Ectodermal cell (in vitro differentiated cells): Measurements from ENCODE around the gene SEL1L.
A peak's percentile ranks its signal among the peaks of the same experiment; 100 is the strongest.
"Not testable (repeated sequence)": the region's sequence is repeated elsewhere in the genome, so short reads cannot be mapped to it uniquely, and the experiment has no call there.

ENCODE experiments used
- H3K27ac ChIP-seq: 2 replicates; pipeline ENCODE4 v1.7.0; 2013; ENCODE audit warnings: mild to moderate bottlenecking, low read depth, low read length; ENCODE audit not compliant: insufficient read depth, poor library complexity, severe bottlenecking
- H3K27me3 ChIP-seq: 2 replicates; pipeline ENCODE4 v1.7.0; 2013; ENCODE audit warnings: mild to moderate bottlenecking, low read length; ENCODE audit not compliant: insufficient read depth, control insufficient read depth, poor library complexity, severe bottlenecking
- H3K36me3 ChIP-seq: one replicate; pipeline ENCODE4 v1.7.0; 2013; ENCODE audit warnings: low read length; ENCODE audit not compliant: control insufficient read depth, insufficient read depth
- H3K4me1 ChIP-seq: one replicate; pipeline ENCODE4 v1.7.0; 2013; ENCODE audit warnings: low read length; ENCODE audit not compliant: control insufficient read depth, insufficient read depth
- H3K4me3 ChIP-seq: 2 replicates; pipeline ENCODE4 v1.7.0; 2013; ENCODE audit warnings: low read depth, low read length, control low read depth; ENCODE audit not compliant: insufficient read depth
- H3K9me3 ChIP-seq: 2 replicates; pipeline ENCODE4 v1.7.0; 2013; ENCODE audit warnings: mild to moderate bottlenecking, low read length, moderate library complexity; ENCODE audit not compliant: control insufficient read depth
- WGBS, 2 experiments: methylation state at CpG; one replicate each; pipeline ENCODE4 v1.1.7; 2013; ENCODE audit warnings: missing lambda C conversion rate in 2 of 2; 5-methylcytosine and 5-hydroxymethylcytosine counted together

SEL1L gene

GRCh38 chr14:81435048-81435390, 98.6 kb downstream of the SEL1L start:
- WGBS, 2 experiments = 4 to 5% methylated on average over 6 of the region's 6 CpGs
- H3K36me3 ChIP-seq = no peaks in the 10 kb centered on the region
- no peak overlapping the region for H3K27ac ChIP-seq
- H3K4me1 ChIP-seq = peaks cover 24% of the 10 kb centered on the region
- peak overlapping the region; percentile 77 for H3K4me3 ChIP-seq
- peaks cover 35% of the 10 kb centered on the region for H3K27me3 ChIP-seq
- H3K9me3 ChIP-seq = no peaks in the 10 kb centered on the region

GRCh38 chr14:81434230-81434629, 99.4 kb downstream of the SEL1L start:
- Histone ChIP-seq H3K27ac (peak overlapping the region; percentile 2), H3K9me3 (no peaks in the 10 kb centered on the region), H3K27me3 (peaks cover 32% of the 10 kb centered on the region), H3K4me3 (peak overlapping the region; percentile 77), H3K4me1 (peaks cover 24% of the 10 kb centered on the region), H3K36me3 (no peaks in the 10 kb centered on the region)
- WGBS, 2 experiments = 5 to 7% methylated on average over 4 of the region's 4 CpGs

- WGBS, 2 experiments = 76 to 82% methylated on average over 2 of the region's 2 CpGs
- peaks cover 24% of the 10 kb centered on the region for H3K4me1 ChIP-seq
- H3K27ac ChIP-seq = no peak overlapping the region
- no peak overlapping the region for H3K4me3 ChIP-seq
- H3K9me3 ChIP-seq = no peaks in the 10 kb centered on the region
- H3K27me3 ChIP-seq = peaks cover 25% of the 10 kb centered on the region
- H3K36me3 ChIP-seq = no peaks in the 10 kb centered on the region
Observed at GRCh38 chr14:81433378-81433777, 100.3 kb downstream of the SEL1L start.

GRCh38 chr14:81432219-81432661, 101.4 kb downstream of the SEL1L start:
- H3K4me1 ChIP-seq = peaks cover 33% of the 10 kb centered on the region
- WGBS, 2 experiments = 91 to 93% methylated on average over 2 to 3 of the region's 3 CpGs
- H3K27me3 ChIP-seq = peaks cover 14% of the 10 kb centered on the region
- no peak overlapping the region for H3K27ac ChIP-seq
- H3K9me3 ChIP-seq = no peaks in the 10 kb centered on the region
- no peaks in the 10 kb centered on the region for H3K36me3 ChIP-seq
- H3K4me3 ChIP-seq = no peak overlapping the region

GRCh38 chr14:81430235-81430634, 103.4 kb downstream of the SEL1L start:
- Histone ChIP-seq H3K36me3 (no peaks in the 10 kb centered on the region), H3K9me3 (no peaks in the 10 kb centered on the region), H3K27me3 (peaks cover 3% of the 10 kb centered on the region), H3K4me3 (no peak overlapping the region), H3K4me1 (peaks cover 38% of the 10 kb centered on the region), H3K27ac (no peak overlapping the region)
- 89 to 90% methylated on average over 4 of the region's 5 CpGs for WGBS, 2 experiments

- not testable (repeated sequence) for H3K4me3 ChIP-seq, H3K27ac ChIP-seq, H3K27me3 ChIP-seq, H3K9me3 ChIP-seq, H3K36me3 ChIP-seq
- H3K4me1 ChIP-seq = peaks cover 34% of the 10 kb centered on the region
- WGBS, 2 experiments = 93 to 96% methylated on average over 11 of the region's 11 CpGs
Observed at GRCh38 chr14:81429749-81430148, 103.9 kb downstream of the SEL1L start.

GRCh38 chr14:81429028-81429427, 104.6 kb downstream of the SEL1L start:
- Histone ChIP-seq H3K36me3 (no peaks in the 10 kb centered on the region), H3K4me3 (no peak overlapping the region), H3K27me3 (no peaks in the 10 kb centered on the region), H3K27ac (no peak overlapping the region), H3K4me1 (peaks cover 27% of the 10 kb centered on the region), H3K9me3 (no peaks in the 10 kb centered on the region)
- 94 to 97% methylated on average over 1 of the region's 1 CpG for WGBS, 2 experiments

GRCh38 chr14:81427348-81428058, 106.2 kb downstream of the SEL1L start:
- no peak overlapping the region for H3K4me3 ChIP-seq
- no peak overlapping the region for H3K27ac ChIP-seq
- 26 to 35% methylated on average over 7 to 8 of the region's 8 CpGs for WGBS, 2 experiments
- H3K4me1 ChIP-seq = peaks cover 16% of the 10 kb centered on the region
- no peaks in the 10 kb centered on the region for H3K27me3 ChIP-seq
- H3K9me3 ChIP-seq = no peaks in the 10 kb centered on the region
- H3K36me3 ChIP-seq = peaks cover 3% of the 10 kb centered on the region

- 93 to 95% methylated on average over 6 of the region's 6 CpGs for WGBS, 2 experiments
- Histone ChIP-seq H3K36me3 (peaks cover 14% of the 10 kb centered on the region), H3K9me3 (no peaks in the 10 kb centered on the region), H3K27ac (no peak overlapping the region), H3K27me3 (no peaks in the 10 kb centered on the region), H3K4me1 (peaks cover 15% of the 10 kb centered on the region), H3K4me3 (no peak overlapping the region)
Observed at GRCh38 chr14:81423504-81423903, 110.1 kb downstream of the SEL1L start.
